K562 (cell line): Measurements from ENCODE around the gene STX18. TPM values are rescaled to one million over a fixed set of nuclear protein-coding genes. Genes with fewer than 3 reads are reported as not detected.

ENCODE experiments used
- ATAC-seq: fragments of 200-7000 bp; cut with Tn5 transposase; 3 replicates; pipeline ENCODE4 v1.9.1; 2020; ENCODE audit warnings: moderate library complexity
- BruUV-seq: library from RNA; stranded (reverse); fragments of 400-500 nt; replicated peaks from 2 replicates; lab custom pipeline; 2021; lab: Mats Ljungman, UMichigan
- CTCF ChIA-PET: fragments of 300-600 bp; formaldehyde crosslinking; extraction: SDS; loops from one replicate; lab custom pipeline; 2021; ENCODE audit warnings: low intra/inter-chr PET ratio; lab: Yijun Ruan, JAX
- POLR2A ChIA-PET: fragments of 300-600, 350-650 bp; sonication (Branson Sonifier 250); formaldehyde crosslinking; extraction: SDS; loops from one replicate; lab custom pipeline; 2021; ENCODE audit warnings: antibody characterized with exemption, inconsistent platforms; lab: Yijun Ruan, JAX
- DNase-seq, 4 experiments: peaks; one replicate each; pipeline versions ENCODE4 v3.0.0 to v3.0.0-alpha.2; 2011 to 2018; ENCODE audit warnings: low spot score in 3 of 4, mixed read lengths in 3 of 4; ENCODE audit errors: extremely low read depth in 1 of 4
- FAIRE-seq: peaks from 2 replicates; lab custom pipeline; 2011; peaks lifted over from hg19 to GRCh38; lab: Jason Lieb, UNC
- H2AFZ ChIP-seq: 2 replicates; pipeline ENCODE4 v1.6.0; 2011; ENCODE audit warnings: low read depth, low read length, control low read depth, inconsistent platforms
- H3K27ac ChIP-seq: fragments of 200-600 bp; 3 replicates; pipeline ENCODE4 v1.8.0; 2011; ENCODE audit warnings: low read depth, mild to moderate bottlenecking, control low read depth, inconsistent platforms, low read length, moderate library complexity, mixed read lengths; ENCODE audit errors: extremely low read depth
- H3K27me3 ChIP-seq, 2 experiments: fragments of 300-600 bp in 1 of 2; 2 replicates in 1 of 2; 3 replicates in 1 of 2; pipeline versions ENCODE4 v1.6.0 to v1.8.0; 2011; ENCODE audit warnings: inconsistent platforms in 2 of 2, low read length in 2 of 2, mild to moderate bottlenecking in 1 of 2, mixed read lengths in 1 of 2, moderate library complexity in 1 of 2; ENCODE audit not compliant: control insufficient read depth in 2 of 2, insufficient read depth in 2 of 2
- H3K36me3 ChIP-seq: fragments of 300-600 bp; 3 replicates; pipeline ENCODE4 v1.8.0; 2011; ENCODE audit warnings: mild to moderate bottlenecking, low read length, inconsistent platforms; ENCODE audit not compliant: control insufficient read depth, insufficient read depth
- H3K4me1 ChIP-seq, 2 experiments: fragments of 200-600 bp in 1 of 2; replicated peaks in 1 of 2; 2 replicates in 1 of 2; 3 replicates in 1 of 2; pipeline versions ENCODE4 v1.5.1 to v1.8.0; 2011; ENCODE audit warnings: inconsistent platforms in 2 of 2, low read length in 2 of 2, mild to moderate bottlenecking in 1 of 2, mixed read lengths in 1 of 2, moderate library complexity in 1 of 2; ENCODE audit not compliant: control insufficient read depth in 2 of 2, insufficient read depth in 2 of 2
- H3K4me2 ChIP-seq: 2 replicates; pipeline ENCODE4 v1.6.1; 2011; ENCODE audit warnings: low read length, control low read depth, inconsistent platforms, mixed read lengths; ENCODE audit not compliant: insufficient read depth
- H3K4me3 ChIP-seq: fragments of 200-600 bp; sonication (generic), shearing (Covaris generic); 2 replicates; pipeline ENCODE4 v1.5.1; 2016; ENCODE audit warnings: control low read depth, inconsistent platforms
- H3K79me2 ChIP-seq: fragments of 200-600 bp; 3 replicates; pipeline ENCODE4 v1.8.0; 2011; ENCODE audit warnings: low read length, inconsistent platforms; ENCODE audit not compliant: control insufficient read depth, insufficient read depth
- H3K9ac ChIP-seq, 2 experiments: 2 replicates each; pipeline versions ENCODE4 v1.6.0 to v1.6.1; 2011; ENCODE audit warnings: low read depth in 2 of 2, low read length in 2 of 2, control low read depth in 1 of 2, inconsistent platforms in 1 of 2, mild to moderate bottlenecking in 1 of 2, mixed read lengths in 1 of 2; ENCODE audit not compliant: insufficient read depth in 1 of 2
- H3K9me1 ChIP-seq: one replicate; pipeline ENCODE4 v1.6.0; 2011; ENCODE audit warnings: inconsistent platforms, mild to moderate bottlenecking, low read length, moderate library complexity; ENCODE audit not compliant: control insufficient read depth, insufficient read depth
- H3K9me3 ChIP-seq: replicated peaks from 2 replicates; pipeline ENCODE4 v1.5.1; 2011; ENCODE audit warnings: low read depth, low read length, inconsistent platforms; ENCODE audit not compliant: control insufficient read depth, insufficient read depth
- H4K20me1 ChIP-seq: replicated peaks from 2 replicates; pipeline ENCODE4 v1.6.1; 2011; ENCODE audit warnings: low read length, inconsistent platforms, mixed read lengths; ENCODE audit not compliant: control insufficient read depth, insufficient read depth
- ARID1B ChIP-seq: fragments of 450-650 bp; IDR thresholded peaks from 2 replicates; pipeline ENCODE4 v1.6.1; 2016; ENCODE audit warnings: antibody characterized with exemption, mild to moderate bottlenecking, inconsistent platforms
- USF1 ChIP-seq: sonication (generic); formaldehyde crosslinking; IDR thresholded peaks from 2 replicates; pipeline ENCODE4 v1.9.0; 2022; ENCODE audit warnings: mild to moderate bottlenecking, missing genetic modification reagents
- ZNF589 ChIP-seq: fragments of 200-800 bp; sonication (Bioruptor generic); IDR thresholded peaks from 2 replicates; pipeline ENCODE4 v1.6.1; 2016; ENCODE audit warnings: low read depth, missing genetic modification characterization, missing compliant biosample characterization
- WGBS: fragments of 100-300 bp; shearing (Covaris generic); methylation state at CpG from one replicate; pipeline ENCODE4 v1.1.6; 2016; ENCODE audit warnings: low coverage, mixed read lengths; ENCODE audit not compliant: insufficient coverage; ENCODE audit errors: missing lambda C conversion rate; 5-methylcytosine and 5-hydroxymethylcytosine counted together
- in situ Hi-C: fragments of 300-500 bp; cut with MboI; formaldehyde crosslinking; loops from 4 replicates; pipeline ENCODE4 v1.15.0; 2018; ENCODE audit warnings: inconsistent platforms, mixed read lengths
- intact Hi-C: fragments of 100-400 bp; cut with micrococcal nuclease; formaldehyde crosslinking; loops from 2 replicates; pipeline ENCODE4 v1.14.2; 2022
- polyA plus RNA-seq, 8 experiments: library from polyadenylated mRNA; depleted of rRNA in 4 of 8; stranded (reverse) in 5 of 8; unstranded in 3 of 8; fragments of >200 nt; fragmentation: Nextera tagmentation in 2 of 8; fragmentation: Illumina TruSeq in 1 of 8; extraction: Ambion mirVana in 2 of 8; extraction: Trizol in 1 of 8; gene quantifications; 2 replicates each; pipeline versions ENCODE4 v1.2.1 to v1.2.3, GENCODE V29; 2011 to 2014; ENCODE audit warnings: inconsistent platforms in 1 of 8, missing spikeins in 1 of 8
- total RNA-seq, 7 experiments: library from RNA; depleted of rRNA in 6 of 7; stranded (reverse); fragments of >200 nt in 6 of 7; fragmentation: Illumina TruSeq in 2 of 7; extraction: Trizol in 2 of 7; gene quantifications; 2 replicates each; pipeline versions ENCODE4 v1.2.1 to v1.2.3, GENCODE V29; 2011 to 2021; ENCODE audit warnings: low replicate concordance in 1 of 7

STX18 gene
- total and polyA plus RNA-seq, 9 of the 15 experiments (the other 6 are each of a cell fraction or from before 2014, with no cell fraction given) = 6.2 to 41.7 (median 22.7) TPM

GRCh38 chr4:4390515-4391240, 151.2 kb downstream of the STX18 start (continued):
- TF ChIP-seq ZNF589 = no peak
- TF ChIP-seq, all 486 proteins: peak for 0

DNA sequence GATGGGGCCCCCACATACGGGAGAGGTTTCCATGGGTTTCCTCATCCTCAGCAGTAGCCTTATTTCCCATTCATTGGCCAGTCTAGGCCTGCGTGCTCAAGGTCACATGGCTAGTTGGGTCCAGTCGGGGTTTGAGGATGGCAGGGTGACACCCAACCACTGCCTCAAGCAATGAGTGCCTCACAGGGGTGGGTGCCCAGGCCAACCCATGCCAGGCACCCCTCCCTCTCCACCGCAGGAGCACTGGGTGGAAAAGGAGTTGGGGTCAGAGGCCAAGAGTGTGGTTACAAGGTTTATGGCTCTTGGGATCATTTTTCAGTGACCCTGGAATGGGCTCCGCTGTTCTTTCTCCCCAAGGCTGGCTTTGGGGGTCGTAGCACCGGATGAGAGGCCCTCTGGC, 151.8 kb downstream of the STX18 start:
- in situ Hi-C loops = no loop called here
- ATAC-seq (peak; percentile 26; the same call in 1 of the 3 replicates), DNase-seq (no peak), FAIRE-seq (no peak)
- Histone ChIP-seq H3K4me3 (no peak overlapping the region), H3K27me3 (peaks cover 15 to 87% of the 10 kb centered on the region in 2 experiments; a peak in 4 of 5 replicates), H4K20me1 (peaks cover 18% of the 10 kb centered on the region; the same call in 1 of the 2 replicates), H3K36me3 (no peaks in the 10 kb centered on the region), H3K9me3 (no peaks in the 10 kb centered on the region), H3K9me1 (no peaks in the 10 kb centered on the region), H3K4me2 (no peak overlapping the region), H3K27ac (no peak overlapping the region), H3K79me2 (no peaks in the 10 kb centered on the region), H3K4me1 (peaks cover 0 to 28% of the 10 kb centered on the region in 2 experiments; a peak in 3 of 5 replicates), H3K9ac (no peak overlapping the region), H2AFZ (no peak overlapping the region)
- 0 out of 2 replicates have a peak, but pooled peaks have one; percentile 48 for TF ChIP-seq USF1 (CRISPR knock-in tag)
- TF ChIP-seq ARID1B = no peak
- intact Hi-C loops = no loop called here
- CTCF ChIA-PET = no interaction called here
- POLR2A ChIA-PET = no interaction called here
- no TSS peak for BruUV-seq
- 1% methylated on average over 7 of the region's 7 CpGs for WGBS
